GM18909 (cell line): ENCODE results near the gene NDUFB7.
A peak's percentile ranks its signal among the peaks of the same experiment; 100 is the strongest.
"Not testable (repeated sequence)": the region's sequence is repeated elsewhere in the genome, so short reads cannot be mapped to it uniquely, and the experiment has no call there.

Experiments
- ATAC-seq: cut with Tn5 transposase; IDR thresholded peaks from one replicate; pipeline ENCODE4 v1.9.1; 2021; ENCODE audit warnings: mild to moderate bottlenecking; ENCODE audit not compliant: unreplicated experiment, poor library complexity

The NDUFB7 gene

DNA sequence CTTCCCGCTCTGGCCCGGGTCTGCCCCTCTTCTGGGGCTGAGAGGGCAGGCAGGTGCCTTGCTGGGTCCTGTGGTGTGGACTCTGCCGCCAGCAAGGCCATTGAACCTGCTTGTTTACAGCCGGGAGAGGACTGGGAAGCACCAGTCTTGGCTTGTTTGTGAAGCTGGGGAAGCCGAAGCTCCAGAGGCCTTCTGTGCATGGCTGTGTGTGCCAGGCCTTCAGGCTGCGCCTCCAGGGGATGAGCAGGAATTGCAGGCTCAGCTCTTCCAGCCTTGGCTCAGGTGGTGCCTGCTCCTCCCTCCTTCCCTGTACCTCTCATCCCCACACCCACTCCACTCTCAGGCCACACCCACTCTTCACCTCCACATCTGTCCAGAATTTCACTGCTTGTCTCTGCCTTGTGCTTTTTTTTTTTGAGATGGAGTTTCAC is 17.5 kb downstream of the NDUFB7 start:
- ATAC-seq, result no peak

GRCh38 chr19:14553939-14554243 is 18.0 kb downstream of the NDUFB7 start:
- ATAC-seq, result no peak

DNA sequence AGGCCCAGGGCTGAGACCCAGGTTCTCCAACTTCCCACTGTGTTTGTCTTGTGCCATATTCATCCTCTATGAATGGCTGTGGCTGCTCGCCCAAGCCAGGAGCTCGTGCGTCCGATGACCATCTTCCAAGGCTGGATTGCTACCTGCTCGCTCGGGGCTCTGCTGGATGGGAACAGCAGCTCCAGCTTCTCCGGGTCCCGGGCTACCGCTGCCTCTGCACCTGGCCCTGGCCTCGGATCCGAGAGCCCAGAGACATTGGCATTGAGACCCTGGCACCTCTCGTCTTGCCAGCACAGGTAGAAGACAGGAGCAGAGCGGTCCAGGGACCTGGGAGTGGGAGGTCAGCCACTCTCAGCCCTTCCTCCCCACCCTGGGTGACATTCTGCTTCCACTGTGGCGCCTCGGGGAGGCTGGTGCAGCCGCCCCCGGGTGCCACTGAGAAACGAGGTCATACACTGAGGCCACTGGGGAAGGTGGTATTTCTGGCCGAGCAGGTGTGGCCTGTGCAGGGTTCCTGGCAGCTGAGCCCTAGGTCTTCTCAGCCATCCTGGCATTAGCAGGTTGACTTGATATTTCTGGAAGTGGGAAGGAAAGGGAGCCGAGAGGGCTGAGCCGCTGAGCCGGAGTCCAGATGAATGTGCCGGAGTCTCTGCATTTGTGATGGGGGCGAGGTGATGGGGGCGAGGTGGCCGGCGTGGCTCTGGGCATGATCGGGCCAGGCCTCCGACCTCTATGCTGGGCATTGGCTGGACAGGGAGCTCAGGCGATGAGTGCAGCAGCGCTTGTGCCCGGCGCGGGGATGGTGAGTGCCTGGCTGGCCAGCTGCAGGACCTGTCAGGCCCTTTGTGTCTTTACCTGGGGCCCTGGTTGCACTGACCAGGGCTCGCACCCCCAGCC is 18.6 kb downstream of the NDUFB7 start:
- ATAC-seq, result no peak

GRCh38 chr19:14552006-14552360 is 19.9 kb downstream of the NDUFB7 start:
- ATAC-seq, result not testable (repeated sequence)

DNA sequence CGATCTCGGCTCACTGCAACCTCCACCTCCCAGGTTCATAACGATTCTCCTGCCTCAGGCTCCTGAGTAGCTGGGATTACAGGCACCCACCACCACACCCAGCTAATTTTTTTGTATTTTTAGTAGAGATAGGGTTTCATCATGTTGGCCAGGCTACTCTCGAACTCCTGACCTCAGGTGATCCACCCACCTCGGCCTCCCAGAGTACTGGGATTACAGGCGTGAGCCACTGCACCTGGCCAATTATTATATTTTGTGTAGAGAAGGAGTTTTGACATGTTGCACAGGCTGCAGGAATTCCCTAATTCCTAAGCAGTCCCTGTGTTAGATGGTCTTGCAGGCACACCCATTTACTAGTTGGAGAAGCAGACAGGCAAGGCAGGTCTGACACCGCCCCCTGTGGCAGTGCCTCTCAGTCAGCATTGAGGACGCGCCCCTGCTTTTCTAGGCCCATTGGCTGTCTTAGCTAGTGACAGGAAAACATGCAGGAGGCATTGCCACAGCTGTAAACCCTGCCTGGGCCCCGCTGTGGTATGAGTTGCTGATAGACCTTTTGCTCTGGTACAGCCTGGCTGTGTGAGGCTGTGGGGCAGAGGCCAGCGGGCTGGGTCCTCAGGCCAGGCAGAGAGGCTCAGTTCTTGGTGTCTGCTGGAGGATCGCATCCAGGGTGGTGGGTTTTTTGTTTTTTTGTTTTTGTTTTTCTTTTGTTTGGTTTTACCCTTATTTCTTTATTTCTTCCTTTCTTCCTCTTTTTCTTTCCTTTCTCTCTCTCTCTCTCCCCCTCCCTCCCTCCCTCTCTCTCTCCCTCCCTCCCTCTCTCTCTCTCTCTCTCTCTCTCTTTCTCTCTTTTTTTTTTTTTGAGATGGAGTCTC is 20.5 kb downstream of the NDUFB7 start:
- ATAC-seq, result not testable (repeated sequence)

DNA sequence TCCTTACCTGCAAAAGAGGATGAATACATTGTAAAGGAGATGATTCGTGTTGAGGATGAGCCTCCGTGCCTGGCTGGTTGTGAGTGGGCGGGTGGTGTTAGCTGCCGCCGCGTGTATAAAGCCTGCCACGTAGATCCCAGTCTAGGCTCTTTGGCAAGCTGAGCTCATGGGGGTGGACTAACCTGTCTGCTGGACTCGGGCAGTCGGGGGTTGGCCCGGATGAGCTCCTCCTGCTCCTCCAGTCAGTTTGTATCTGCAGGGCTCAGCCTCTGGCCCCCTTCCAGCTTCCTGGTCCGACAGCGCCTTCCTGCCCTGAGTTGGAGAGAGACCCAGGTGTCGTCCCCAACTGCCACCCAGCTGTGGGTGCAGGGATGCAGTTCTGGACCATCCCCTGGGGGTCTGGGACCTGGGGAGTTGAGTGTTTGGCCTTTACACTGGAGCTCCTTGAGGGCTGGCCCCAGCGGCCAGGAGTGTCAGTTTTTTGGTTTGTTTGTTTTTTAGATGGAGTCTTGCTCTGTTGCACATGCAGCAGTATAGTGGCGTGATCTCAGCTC is 21.6 kb downstream of the NDUFB7 start:
- ATAC-seq, result no peak

DNA sequence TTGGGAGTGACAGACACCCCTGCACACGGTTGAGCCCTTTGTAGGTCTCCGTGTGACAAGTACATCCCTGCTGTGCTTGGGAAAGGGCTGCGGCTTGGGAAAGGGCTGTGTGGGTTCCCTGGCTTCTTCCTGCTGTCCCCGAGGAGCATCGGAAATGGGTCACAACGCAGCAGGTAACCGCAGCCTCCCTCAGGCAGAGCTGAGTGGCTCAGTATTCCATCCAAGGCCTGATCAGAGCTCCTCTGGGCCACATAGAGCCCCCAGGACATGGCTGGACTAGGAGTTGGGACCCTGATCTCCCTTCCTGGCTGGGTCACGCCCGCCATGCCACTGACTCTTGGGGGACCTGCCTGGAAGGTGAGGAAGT is 26.2 kb downstream of the NDUFB7 start:
- no peak for ATAC-seq

GRCh38 chr19:14544977-14545715 is 26.7 kb downstream of the NDUFB7 start:
- ATAC-seq, result no peak

GRCh38 chr19:14544047-14544446 is 27.8 kb downstream of the NDUFB7 start:
- ATAC-seq, result no peak

GRCh38 chr19:14542711-14543328 is 29.0 kb downstream of the NDUFB7 start:
- ATAC-seq, result no peak

- ATAC-seq, result not testable (repeated sequence)
Measured at GRCh38 chr19:14541979-14542378, 29.9 kb downstream of the NDUFB7 start.

GRCh38 chr19:14540741-14541525 is 30.9 kb downstream of the NDUFB7 start:
- no peak for ATAC-seq

DNA sequence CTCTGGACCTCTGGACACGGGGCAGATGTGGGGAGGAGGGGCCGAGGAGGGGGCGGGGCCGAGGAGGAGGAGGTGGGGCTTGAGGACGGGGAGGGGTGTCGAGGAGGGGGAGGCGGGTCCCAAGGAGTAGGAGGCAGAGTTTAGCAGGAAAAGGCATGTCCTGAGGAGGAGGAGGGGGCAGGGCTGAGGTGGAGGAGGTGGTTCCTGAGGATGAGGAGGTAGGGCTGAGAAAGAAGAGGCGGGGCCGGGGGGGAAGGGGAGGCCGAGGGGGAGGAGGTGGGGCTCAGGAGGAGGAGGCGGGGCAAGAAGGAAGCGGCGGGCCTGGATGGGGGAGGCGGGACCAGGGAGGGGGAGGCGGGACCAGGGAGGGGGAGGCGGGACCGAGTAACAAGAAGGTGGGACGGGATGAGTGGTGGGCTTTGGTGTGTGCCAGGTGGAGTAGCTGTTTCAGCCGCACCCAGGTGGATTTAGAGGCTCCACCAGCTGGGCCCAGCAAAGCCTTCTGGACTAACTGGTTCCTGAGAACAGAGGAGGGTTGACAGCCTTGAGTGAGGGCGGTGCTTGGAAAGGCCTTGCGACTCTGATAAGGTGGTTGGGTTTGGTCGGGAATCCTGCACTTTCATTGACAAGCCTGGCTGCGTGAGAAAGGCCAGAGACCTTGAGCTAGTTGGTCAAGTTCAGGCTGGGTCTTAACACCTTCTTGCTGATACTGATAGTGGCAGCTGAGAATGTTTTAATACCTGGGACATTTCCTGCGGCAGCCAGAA is 34.8 kb downstream of the NDUFB7 start:
- no peak for ATAC-seq

- no peak for ATAC-seq
Measured at GRCh38 chr19:14533450-14533849, 38.4 kb downstream of the NDUFB7 start.

DNA sequence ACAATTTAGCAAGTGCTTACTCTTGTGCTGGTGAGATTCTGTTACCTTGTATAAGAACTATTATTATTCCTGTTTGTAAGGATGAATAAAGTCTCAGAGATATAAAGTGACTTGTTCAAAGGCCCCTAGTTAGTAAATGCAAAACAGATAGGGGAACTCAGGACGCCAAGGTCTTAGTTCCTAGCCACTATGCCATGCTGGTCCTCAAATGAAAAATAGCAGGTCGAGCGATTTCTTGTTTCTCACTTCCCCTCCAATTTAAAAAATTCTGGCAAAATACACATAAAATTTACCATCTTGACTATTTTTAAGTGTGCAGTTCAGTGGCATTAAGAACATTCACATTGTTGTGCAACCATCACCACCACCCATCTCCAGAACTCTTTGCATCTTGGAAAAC is 41.4 kb downstream of the NDUFB7 start:
- ATAC-seq, result no peak

- ATAC-seq, result no peak
Measured at GRCh38 chr19:14530005-14530348, 41.9 kb downstream of the NDUFB7 start.

DNA sequence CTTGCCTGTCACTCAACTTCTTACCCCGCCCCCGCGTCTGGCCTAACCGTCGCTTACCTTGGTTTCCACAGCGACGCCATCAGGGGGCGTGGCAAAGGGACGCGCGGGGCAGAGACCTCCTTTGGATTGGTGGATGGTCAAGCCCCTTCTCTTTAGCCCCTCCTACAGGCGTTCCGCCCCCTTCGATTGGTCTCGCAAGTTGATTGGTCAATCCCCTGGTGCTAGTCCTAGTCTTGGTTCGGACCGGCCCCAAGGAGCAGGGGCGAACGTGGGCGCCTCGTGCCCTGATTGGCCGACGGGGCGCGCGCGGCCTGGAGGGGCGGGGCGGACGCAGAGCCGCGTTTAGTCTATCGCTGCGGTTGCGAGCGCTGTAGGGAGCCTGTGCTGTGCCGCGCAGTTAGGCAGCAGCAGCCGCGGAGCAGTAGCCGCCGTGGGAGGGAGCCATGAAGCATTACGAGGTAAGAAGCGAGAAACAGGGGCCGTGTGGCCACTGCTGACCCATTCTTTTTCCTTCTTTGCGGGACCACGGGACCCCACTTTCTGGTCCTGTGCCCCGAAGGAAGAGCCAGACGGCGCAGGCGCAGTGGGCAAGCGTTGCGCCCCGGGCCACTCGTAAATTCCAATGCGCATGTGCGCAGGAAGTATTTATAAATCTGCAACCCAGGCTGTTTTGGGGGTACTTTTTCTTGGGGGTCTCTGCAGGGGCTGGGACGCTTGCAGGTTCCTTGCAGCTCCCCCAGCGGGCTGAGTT is 42.4 kb downstream of the NDUFB7 start, which contains the start of gene TECR:
TSS of gene TECR (plus strand) at position 341 of the 751 bp plus-strand sequence. CDS start at position 444, 103 bp downstream.
- peak; percentile 95 for ATAC-seq
